MCF 10A (cell line): ENCODE results near the gene IL34. TPM values are rescaled to one million over a fixed set of nuclear protein-coding genes. Genes with fewer than 3 reads are reported as not detected.

Experiments
- BruUV-seq: library from RNA; stranded (reverse); fragments of 400-500 nt; replicated peaks from 2 replicates; lab custom pipeline; 2021; lab: Mats Ljungman, UMichigan
- CTCF ChIA-PET: fragments of 300-600 bp; sonication (Branson Sonifier 250); formaldehyde crosslinking; extraction: SDS; loops from one replicate; lab custom pipeline; 2021; ENCODE audit warnings: antibody characterized with exemption, inconsistent platforms; lab: Yijun Ruan, JAX
- POLR2A ChIA-PET: fragments of 300-600, 350-650 bp; sonication (Branson Sonifier 250); formaldehyde crosslinking; extraction: SDS; loops from one replicate; lab custom pipeline; 2020; ENCODE audit warnings: antibody characterized with exemption, inconsistent platforms; lab: Yijun Ruan, JAX
- DNase-seq: peaks from one replicate; pipeline ENCODE4 v3.0.0-alpha.2; 2018; ENCODE audit not compliant: unreplicated experiment
- H3K27ac Mint-ChIP-seq: one replicate; pipeline ENCODE4 v1.8.0; 2022; ENCODE audit warnings: mild to moderate bottlenecking, low read depth, mixed read lengths; ENCODE audit not compliant: unreplicated experiment
- H3K27me3 Mint-ChIP-seq: one replicate; pipeline ENCODE4 v1.8.0; 2022; ENCODE audit warnings: mixed read lengths; ENCODE audit not compliant: insufficient read depth, unreplicated experiment
- H3K36me3 Mint-ChIP-seq: one replicate; pipeline ENCODE4 v1.8.0; 2022; ENCODE audit warnings: mild to moderate bottlenecking, moderate library complexity, mixed read lengths; ENCODE audit not compliant: insufficient read depth, unreplicated experiment
- H3K4me1 Mint-ChIP-seq: one replicate; pipeline ENCODE4 v1.8.0; 2022; ENCODE audit warnings: mixed read lengths; ENCODE audit not compliant: insufficient read depth, unreplicated experiment
- H3K4me3 Mint-ChIP-seq: one replicate; pipeline ENCODE4 v1.8.0; 2022; ENCODE audit warnings: mild to moderate bottlenecking, moderate library complexity, mixed read lengths; ENCODE audit not compliant: unreplicated experiment
- H3K9me3 Mint-ChIP-seq: one replicate; pipeline ENCODE4 v1.8.0; 2022; ENCODE audit warnings: mixed read lengths; ENCODE audit not compliant: unreplicated experiment
- intact Hi-C: fragments of 100-400 bp; cut with micrococcal nuclease; formaldehyde crosslinking; loops from 2 replicates; pipeline ENCODE4 v1.14.1; 2022
- total RNA-seq: library from RNA; stranded (reverse); gene quantifications from 2 replicates; pipeline ENCODE4 v1.2.3, GENCODE V29; 2022
- TF ChIP-seq, protein P1 (sequence below): fragments of 200-600 bp; IDR thresholded peaks from one replicate; pipeline ENCODE4 v1.8.0; 2022; ENCODE audit warnings: antibody characterized with exemption, mild to moderate bottlenecking; ENCODE audit not compliant: unreplicated experiment

The IL34 gene
- total RNA-seq, 1 experiment from 2014 or later = not detected

DNA sequence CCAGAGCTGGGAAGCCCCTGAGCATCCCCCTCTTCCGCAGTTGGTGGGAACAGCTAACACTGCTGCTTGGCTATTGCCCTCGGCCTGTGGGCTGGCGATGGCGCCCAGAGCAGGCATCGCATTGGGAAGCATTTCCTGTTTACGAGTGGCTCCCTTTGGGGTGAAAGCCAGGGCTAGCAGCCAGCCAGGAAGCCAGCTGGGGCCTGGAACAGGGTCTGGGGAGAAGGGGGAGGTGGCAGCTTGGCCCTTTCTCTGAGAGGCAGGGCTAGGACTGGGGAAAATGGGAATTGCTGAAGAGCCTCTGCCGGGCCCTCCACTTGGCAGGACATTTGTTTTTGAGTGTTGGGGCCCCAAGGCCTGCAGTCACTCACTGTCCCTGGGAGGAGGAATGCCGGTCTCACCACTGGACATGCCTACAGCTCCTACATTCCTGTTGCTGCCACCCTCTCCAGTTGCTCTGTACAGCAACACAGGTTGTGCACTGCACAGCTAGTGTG, 41.9 kb downstream of the IL34 start:
- peak; percentile 30 for DNase-seq
- peaks cover 5% of the 10 kb centered on the region for H3K36me3 Mint-ChIP-seq
- BruUV-seq = no TSS peak
- no peaks in the 10 kb centered on the region for H3K27me3 Mint-ChIP-seq
- intact Hi-C loops = no loop called here
- H3K4me1 Mint-ChIP-seq = peaks cover 39% of the 10 kb centered on the region
- ChIA-PET POLR2A (interaction anchor here (0.7 to 2.1 kb wide), 6 partner anchors 18 to 84 kb away, joined by 3 to 12 read pairs (median 6); no protein-coding TSS in a partner anchor), CTCF (interaction anchor here (1.5 to 5.7 kb wide), 4 partner anchors 8 to 81 kb away, joined by 4 to 69 read pairs (median 6); no protein-coding TSS in a partner anchor)
- TF ChIP-seq, protein P1, sequence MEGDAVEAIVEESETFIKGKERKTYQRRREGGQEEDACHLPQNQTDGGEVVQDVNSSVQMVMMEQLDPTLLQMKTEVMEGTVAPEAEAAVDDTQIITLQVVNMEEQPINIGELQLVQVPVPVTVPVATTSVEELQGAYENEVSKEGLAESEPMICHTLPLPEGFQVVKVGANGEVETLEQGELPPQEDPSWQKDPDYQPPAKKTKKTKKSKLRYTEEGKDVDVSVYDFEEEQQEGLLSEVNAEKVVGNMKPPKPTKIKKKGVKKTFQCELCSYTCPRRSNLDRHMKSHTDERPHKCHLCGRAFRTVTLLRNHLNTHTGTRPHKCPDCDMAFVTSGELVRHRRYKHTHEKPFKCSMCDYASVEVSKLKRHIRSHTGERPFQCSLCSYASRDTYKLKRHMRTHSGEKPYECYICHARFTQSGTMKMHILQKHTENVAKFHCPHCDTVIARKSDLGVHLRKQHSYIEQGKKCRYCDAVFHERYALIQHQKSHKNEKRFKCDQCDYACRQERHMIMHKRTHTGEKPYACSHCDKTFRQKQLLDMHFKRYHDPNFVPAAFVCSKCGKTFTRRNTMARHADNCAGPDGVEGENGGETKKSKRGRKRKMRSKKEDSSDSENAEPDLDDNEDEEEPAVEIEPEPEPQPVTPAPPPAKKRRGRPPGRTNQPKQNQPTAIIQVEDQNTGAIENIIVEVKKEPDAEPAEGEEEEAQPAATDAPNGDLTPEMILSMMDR = no peak
- no peaks in the 10 kb centered on the region for H3K9me3 Mint-ChIP-seq
- H3K27ac Mint-ChIP-seq = peak overlapping the region; percentile 54
- no peak overlapping the region for H3K4me3 Mint-ChIP-seq

DNA sequence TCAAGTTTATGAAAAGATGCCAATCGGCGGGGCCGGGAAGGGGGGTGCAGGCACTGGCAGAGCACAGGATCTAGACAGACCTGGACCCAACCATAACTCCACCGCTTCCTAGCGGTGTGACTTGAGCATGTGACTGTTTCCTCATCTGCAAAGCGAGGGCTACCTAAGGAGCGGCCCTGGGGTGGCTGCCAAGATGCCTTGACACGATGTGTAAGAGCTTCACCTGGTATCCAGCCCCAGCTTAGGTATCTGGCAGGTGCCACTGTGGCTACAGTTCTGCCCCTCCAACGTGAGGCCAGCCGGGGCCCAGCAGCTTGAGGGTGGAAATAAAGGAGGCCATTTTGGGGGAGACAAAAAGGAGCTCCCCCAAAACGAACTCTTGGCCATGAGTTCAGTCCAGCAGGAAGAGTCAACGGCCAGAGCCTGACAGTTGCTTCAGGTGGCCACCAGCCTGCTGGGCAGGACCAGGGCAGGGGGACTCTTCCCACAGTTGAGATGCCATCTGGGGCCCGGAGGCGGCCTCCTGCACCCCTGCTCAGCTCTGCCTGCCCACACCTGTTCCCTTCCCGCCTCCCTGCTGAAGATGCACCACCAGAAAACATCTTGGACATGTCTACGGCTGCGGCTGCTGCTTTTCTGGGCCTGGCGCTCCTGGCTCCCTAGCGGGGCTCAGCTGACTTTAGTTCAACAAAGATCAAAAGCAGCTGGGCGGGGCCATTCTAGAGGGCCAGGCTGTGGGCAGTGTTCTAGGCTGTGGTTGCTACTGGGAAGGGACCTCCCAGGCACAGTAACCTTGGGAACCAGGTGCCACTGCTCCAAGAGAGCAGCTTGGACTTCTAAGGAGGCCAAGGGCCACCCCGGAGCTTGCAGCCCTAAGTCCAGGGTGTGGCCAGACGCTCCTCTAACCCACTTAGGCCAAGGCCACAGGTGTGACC, 42.9 kb downstream of the IL34 start:
- TF ChIP-seq, protein P1 = no peak
- Mint-ChIP-seq H3K4me1 (peaks cover 49% of the 10 kb centered on the region), H3K9me3 (no peaks in the 10 kb centered on the region), H3K27ac (peak overlapping the region; percentile 54), H3K27me3 (no peaks in the 10 kb centered on the region), H3K4me3 (no peak overlapping the region), H3K36me3 (peaks cover 8% of the 10 kb centered on the region)
- no peak for DNase-seq
- POLR2A ChIA-PET = interaction anchor here (1.0 to 2.2 kb wide), 3 partner anchors 57 to 82 kb away, joined by 5 to 8 read pairs (median 6); no protein-coding TSS in a partner anchor
- intact Hi-C loops = no loop called here
- BruUV-seq = no TSS peak
- CTCF ChIA-PET = interaction anchor here (2.5 to 5.7 kb wide), 2 partner anchors 26 to 80 kb away, joined by 7 to 69 read pairs; no protein-coding TSS in a partner anchor

DNA sequence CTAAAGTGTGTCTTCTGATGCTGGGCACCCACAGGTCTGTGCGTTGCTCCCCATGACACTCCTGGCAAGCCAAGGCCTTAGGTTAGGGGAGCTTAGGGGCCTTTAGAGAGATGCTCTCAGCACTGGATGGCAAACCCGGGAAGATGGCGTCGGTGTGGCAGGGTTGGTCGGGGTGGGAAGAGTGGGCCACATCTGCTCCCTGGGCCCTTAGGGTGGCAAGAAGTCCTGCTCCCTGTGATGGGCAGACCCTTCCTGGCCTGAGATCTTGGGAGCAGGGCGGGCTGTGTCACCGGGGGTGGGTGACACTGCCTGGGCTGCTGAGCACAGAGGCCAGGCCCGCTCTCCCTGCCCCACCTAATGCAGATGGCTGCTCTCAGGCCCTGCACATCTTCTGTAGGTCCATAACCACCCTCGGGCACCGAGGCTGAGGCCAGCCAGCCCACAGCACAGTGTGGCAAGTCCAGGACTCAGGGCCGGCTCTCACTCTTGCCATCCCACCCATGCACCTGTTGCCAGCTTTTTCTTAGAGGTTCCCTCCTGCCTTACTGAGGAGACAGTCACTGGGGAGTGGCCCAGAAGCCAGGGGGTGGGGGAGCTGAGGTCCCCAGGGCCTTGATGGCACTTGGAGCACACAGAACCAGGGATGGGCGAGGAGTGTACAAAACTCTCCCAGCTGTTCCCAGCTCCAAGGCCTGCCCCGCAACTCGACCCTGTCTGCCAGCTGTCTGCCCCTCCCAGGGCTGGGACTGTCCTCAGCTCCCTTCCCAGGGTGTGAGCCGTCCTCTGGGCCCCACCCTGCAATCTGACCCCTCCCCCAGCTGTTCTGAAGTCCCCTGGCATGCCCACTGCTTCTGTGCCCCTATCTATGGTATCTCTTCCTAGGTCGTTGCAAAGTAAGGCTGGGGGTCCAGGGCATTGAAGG, 43.9 kb downstream of the IL34 start:
- no TSS peak for BruUV-seq
- DNase-seq = no peak
- TF ChIP-seq, protein P1 = no peak
- Mint-ChIP-seq H3K27ac (no peak overlapping the region), H3K36me3 (peaks cover 8% of the 10 kb centered on the region), H3K27me3 (no peaks in the 10 kb centered on the region), H3K4me1 (peaks cover 55% of the 10 kb centered on the region), H3K9me3 (no peaks in the 10 kb centered on the region), H3K4me3 (no peak overlapping the region)
- intact Hi-C loops = no loop called here
- ChIA-PET POLR2A (interaction anchor here (1.0 to 2.2 kb wide), 2 partner anchors 79 to 81 kb away, joined by 5 to 8 read pairs; no protein-coding TSS in a partner anchor), CTCF (interaction anchor here (5.7 kb wide), 1 partner anchor 79 kb away, joined by 69 read pairs; no protein-coding TSS in a partner anchor)
